Stomach smooth muscle (tissue), 2 donors: ENCODE measurements around the gene ZDHHC15.
"Not testable (repeated sequence)": the region's sequence is repeated elsewhere in the genome, so short reads cannot be mapped to it uniquely, and the experiment has no call there.

Source experiments
- H3K27ac ChIP-seq: one replicate; pipeline ENCODE4 v1.7.0; 2013; ENCODE audit warnings: mild to moderate bottlenecking, low read length, inconsistent platforms
- H3K27me3 ChIP-seq, 2 donors: one replicate each; pipeline ENCODE4 v1.7.0; 2013; ENCODE audit warnings: low read length in 2 of 2; ENCODE audit not compliant: insufficient read depth in 2 of 2, control insufficient read depth in 1 of 2
- H3K36me3 ChIP-seq, 2 donors: one replicate each; pipeline ENCODE4 v1.7.0; 2013; ENCODE audit warnings: low read length in 2 of 2; ENCODE audit not compliant: control insufficient read depth in 2 of 2, insufficient read depth in 2 of 2
- H3K4me1 ChIP-seq: one replicate; pipeline ENCODE4 v1.7.0; 2013; ENCODE audit warnings: low read length; ENCODE audit not compliant: control insufficient read depth, insufficient read depth
- H3K4me3 ChIP-seq, 2 donors: one replicate each; pipeline ENCODE4 v1.7.0; 2013; ENCODE audit warnings: low read length in 2 of 2
- H3K9ac ChIP-seq, 2 donors: one replicate each; pipeline ENCODE4 v1.7.0; 2013; ENCODE audit warnings: low read length in 2 of 2, mild to moderate bottlenecking in 1 of 2
- H3K9me3 ChIP-seq, 2 donors: one replicate each; pipeline ENCODE4 v1.7.0; 2013; ENCODE audit warnings: low read length in 2 of 2; ENCODE audit not compliant: control insufficient read depth in 2 of 2
- donor health status: healthy.
- donor health status: Pancreatic carcinoma.

Gene ZDHHC15, protein sequence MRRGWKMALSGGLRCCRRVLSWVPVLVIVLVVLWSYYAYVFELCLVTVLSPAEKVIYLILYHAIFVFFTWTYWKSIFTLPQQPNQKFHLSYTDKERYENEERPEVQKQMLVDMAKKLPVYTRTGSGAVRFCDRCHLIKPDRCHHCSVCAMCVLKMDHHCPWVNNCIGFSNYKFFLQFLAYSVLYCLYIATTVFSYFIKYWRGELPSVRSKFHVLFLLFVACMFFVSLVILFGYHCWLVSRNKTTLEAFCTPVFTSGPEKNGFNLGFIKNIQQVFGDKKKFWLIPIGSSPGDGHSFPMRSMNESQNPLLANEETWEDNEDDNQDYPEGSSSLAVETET

DNA sequence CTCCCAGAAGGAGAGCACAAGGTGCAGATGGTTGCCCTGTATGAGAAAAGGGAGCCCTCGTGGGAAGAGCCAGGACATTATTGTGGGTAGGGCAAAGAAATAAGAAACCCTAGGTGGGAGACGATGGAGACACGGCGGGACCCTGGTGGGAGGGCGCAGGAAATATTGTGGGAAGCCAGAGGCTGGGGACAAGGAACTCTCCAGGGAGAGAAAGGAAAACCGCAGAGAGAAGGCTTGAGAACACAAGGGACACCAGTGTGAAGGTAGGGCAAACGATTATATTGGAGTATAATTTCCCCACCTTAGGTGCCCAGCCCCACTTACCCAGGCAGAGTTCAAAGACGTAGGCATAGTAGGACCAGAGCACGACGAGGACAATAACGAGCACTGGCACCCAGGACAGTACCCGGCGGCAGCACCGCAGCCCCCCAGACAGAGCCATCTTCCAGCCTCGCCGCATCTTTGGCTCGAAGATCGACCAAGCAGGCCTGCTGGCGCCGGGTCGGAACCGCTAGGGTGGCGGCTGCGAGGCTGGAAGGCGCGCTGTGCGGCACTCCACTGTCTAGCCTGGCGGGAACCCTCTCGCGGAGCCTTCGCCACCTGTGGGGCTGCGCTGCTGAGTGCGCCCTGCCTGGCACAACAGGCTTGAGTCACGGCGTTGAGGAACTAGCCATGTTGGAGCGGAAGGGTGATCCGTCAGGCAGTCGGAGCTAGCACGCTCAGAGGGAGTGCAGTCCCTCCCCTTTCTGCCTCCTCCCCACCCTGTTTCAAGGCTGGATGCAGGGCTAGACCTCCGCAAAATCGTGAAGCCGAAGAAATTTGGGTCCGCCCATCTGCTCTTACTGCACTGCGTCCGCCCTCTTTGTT lies at the start of gene ZDHHC15:
TSS of gene ZDHHC15 (minus strand) at position 473 of the 867 bp plus-strand sequence. CDS start at position 460, 13 bp downstream.
- Histone ChIP-seq H3K9me3 (no peaks in the 10 kb centered on the region), H3K4me3 (peak within 1 kb of the TSS; percentile 79 to 83), H3K36me3 (no peaks in the 10 kb centered on the region), H3K27me3 (no peaks in the 10 kb centered on the region), H3K9ac (peak within 1 kb of the TSS; percentile 72 to 79), H3K27ac (peak within 1 kb of the TSS; percentile 68), H3K4me1 (peaks cover 2% of the 10 kb centered on the region)

- not testable (repeated sequence) for H3K27me3 ChIP-seq, H3K4me3 ChIP-seq, H3K27ac ChIP-seq, H3K9ac ChIP-seq, H3K36me3 ChIP-seq, H3K9me3 ChIP-seq, H3K4me1 ChIP-seq
Measured at GRCh38 chrX:75560544-75560943, 37.7 kb upstream of the ZDHHC15 start.

GRCh38 chrX:75547783-75548182 lies 24.9 kb upstream of the ZDHHC15 start:
- H3K36me3 ChIP-seq, result no peaks in the 10 kb centered on the region
- no peaks in the 10 kb centered on the region for H3K9me3 ChIP-seq
- H3K4me1 ChIP-seq, result peaks cover 11% of the 10 kb centered on the region
- peaks cover 0 to 8% of the 10 kb centered on the region in 2 donors for H3K27me3 ChIP-seq
- no peak overlapping the region for H3K9ac ChIP-seq
- peak overlapping the region; percentile 49 to 54 for H3K4me3 ChIP-seq
- H3K27ac ChIP-seq, result peak overlapping the region; percentile 41

DNA sequence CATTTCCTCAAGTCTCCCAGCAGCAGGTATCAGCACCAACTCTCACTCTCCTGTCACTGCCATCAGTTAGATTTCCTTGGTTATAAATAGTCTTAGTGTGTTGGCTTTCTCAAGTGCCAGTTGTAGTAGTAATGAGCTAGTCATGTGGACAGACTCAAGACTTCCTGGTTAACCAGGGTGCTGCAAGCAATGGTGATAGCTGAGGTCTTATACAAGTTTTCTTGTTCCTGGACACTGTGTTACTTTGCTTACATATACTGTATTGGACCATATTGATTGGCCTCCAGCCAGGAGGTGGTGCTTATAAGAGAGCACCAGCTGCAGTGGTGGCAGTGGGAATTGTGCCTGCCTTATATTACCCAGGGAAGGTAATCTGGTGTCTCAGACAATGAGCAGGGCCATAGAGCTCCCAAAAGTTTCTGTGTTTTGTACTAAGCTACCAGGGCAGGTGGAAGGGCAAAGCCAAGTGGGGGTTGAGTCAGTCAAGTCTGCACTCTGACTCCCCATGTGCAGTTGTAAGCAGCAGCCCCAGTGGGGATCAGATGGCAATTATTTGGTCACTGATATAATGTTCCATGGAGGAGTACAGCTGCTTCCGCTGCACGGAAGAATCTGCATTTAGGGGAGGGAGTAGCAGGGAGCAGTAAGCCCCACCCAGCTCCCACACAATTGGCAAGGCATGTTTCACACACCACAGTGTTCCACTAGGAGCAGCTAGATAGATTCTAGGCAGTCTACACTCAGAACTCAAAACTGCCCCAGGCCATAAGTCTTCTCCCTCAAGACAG lies 24.1 kb upstream of the ZDHHC15 start:
- Histone ChIP-seq H3K27ac (peak overlapping the region; percentile 41), H3K36me3 (no peaks in the 10 kb centered on the region), H3K9ac (no peak overlapping the region), H3K27me3 (peaks cover 0 to 8% of the 10 kb centered on the region in 2 donors), H3K4me3 (peak overlapping the region in 1 of 2 donors; percentile 49), H3K9me3 (no peaks in the 10 kb centered on the region), H3K4me1 (peaks cover 11% of the 10 kb centered on the region)

- Histone ChIP-seq H3K4me1 (peaks cover 11% of the 10 kb centered on the region), H3K27me3 (peaks cover 0 to 8% of the 10 kb centered on the region in 2 donors), H3K27ac (no peak overlapping the region)
Measured at GRCh38 chrX:75544786-75545185, 21.9 kb upstream of the ZDHHC15 start.

GRCh38 chrX:75483933-75484332 lies 38.9 kb downstream of the ZDHHC15 start:
- H3K4me1 ChIP-seq, result no peaks in the 10 kb centered on the region
- no peak overlapping the region for H3K27ac ChIP-seq
- no peak overlapping the region for H3K9ac ChIP-seq
- H3K36me3 ChIP-seq, result no peaks in the 10 kb centered on the region
- no peaks in the 10 kb centered on the region for H3K27me3 ChIP-seq
- H3K4me3 ChIP-seq, result no peak overlapping the region
- H3K9me3 ChIP-seq, result peaks cover 0 to 3% of the 10 kb centered on the region in 2 donors

More at GRCh38 chrX:75544786-75545185, 21.9 kb upstream of the ZDHHC15 start:
- Histone ChIP-seq H3K4me3 (no peak overlapping the region), H3K9me3 (no peaks in the 10 kb centered on the region), H3K36me3 (no peaks in the 10 kb centered on the region), H3K9ac (no peak overlapping the region)

GRCh38 chrX:75461780-75462179 lies 61.1 kb downstream of the ZDHHC15 start:
- H3K4me1 ChIP-seq, H3K36me3 ChIP-seq, H3K4me3 ChIP-seq, H3K9me3 ChIP-seq, H3K27me3 ChIP-seq, H3K9ac ChIP-seq, H3K27ac ChIP-seq: not testable (repeated sequence)

- no peak overlapping the region for H3K4me3 ChIP-seq
- no peaks in the 10 kb centered on the region for H3K4me1 ChIP-seq
- H3K9ac ChIP-seq, result no peak overlapping the region
- H3K27me3 ChIP-seq, result no peaks in the 10 kb centered on the region
- no peaks in the 10 kb centered on the region for H3K36me3 ChIP-seq
- H3K9me3 ChIP-seq, result no peaks in the 10 kb centered on the region
- H3K27ac ChIP-seq, result no peak overlapping the region
Measured at GRCh38 chrX:75421688-75422230, 101.1 kb downstream of the ZDHHC15 start.

DNA sequence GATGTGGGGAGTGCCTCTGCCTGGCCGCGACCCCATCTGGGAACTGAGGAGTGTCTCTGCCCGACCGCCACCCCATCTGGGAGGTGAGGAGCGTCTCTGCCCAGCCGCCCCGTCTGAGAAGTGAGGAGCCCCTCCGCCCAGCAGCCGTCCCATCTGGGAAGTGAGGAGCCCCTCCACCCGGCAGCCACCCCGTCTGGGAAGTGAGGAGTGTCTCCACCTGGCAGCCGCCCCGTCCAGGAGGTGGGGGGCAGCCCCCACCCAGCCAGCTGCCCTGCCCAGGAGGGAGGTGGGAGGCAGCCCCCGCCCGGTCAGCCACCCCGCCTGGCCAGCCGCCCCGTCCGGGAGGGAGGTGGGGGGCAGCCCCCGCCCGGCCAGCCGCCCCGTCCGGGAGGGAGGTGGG lies 115.7 kb downstream of the ZDHHC15 start:
- H3K27ac ChIP-seq, H3K9ac ChIP-seq, H3K9me3 ChIP-seq, H3K4me3 ChIP-seq, H3K27me3 ChIP-seq, H3K4me1 ChIP-seq, H3K36me3 ChIP-seq: not testable (repeated sequence)

- Histone ChIP-seq H3K27ac (no peak overlapping the region), H3K36me3 (no peaks in the 10 kb centered on the region), H3K27me3 (no peaks in the 10 kb centered on the region), H3K9ac (no peak overlapping the region), H3K9me3 (peaks cover 0 to 5% of the 10 kb centered on the region in 2 donors), H3K4me1 (no peaks in the 10 kb centered on the region), H3K4me3 (no peak overlapping the region)
Measured at GRCh38 chrX:75390470-75390869, 132.4 kb downstream of the ZDHHC15 start.
